Fibroblast of skin of back (primary cell): ENCODE results near the gene TDP2. TPM values are rescaled to one million over a fixed set of nuclear protein-coding genes. Genes with fewer than 3 reads are reported as not detected.

ENCODE experiments used
- DNase-seq: peaks from one replicate; pipeline ENCODE4 v3.0.0-alpha.2; 2013
- polyA plus RNA-seq, 2 experiments: library from polyadenylated mRNA; unstranded; fragments of 120-200 nt; gene quantifications; one replicate each; pipeline ENCODE4 v1.2.1, GENCODE V29; 2013; ENCODE audit not compliant: insufficient read length in 2 of 2

The TDP2 gene, protein sequence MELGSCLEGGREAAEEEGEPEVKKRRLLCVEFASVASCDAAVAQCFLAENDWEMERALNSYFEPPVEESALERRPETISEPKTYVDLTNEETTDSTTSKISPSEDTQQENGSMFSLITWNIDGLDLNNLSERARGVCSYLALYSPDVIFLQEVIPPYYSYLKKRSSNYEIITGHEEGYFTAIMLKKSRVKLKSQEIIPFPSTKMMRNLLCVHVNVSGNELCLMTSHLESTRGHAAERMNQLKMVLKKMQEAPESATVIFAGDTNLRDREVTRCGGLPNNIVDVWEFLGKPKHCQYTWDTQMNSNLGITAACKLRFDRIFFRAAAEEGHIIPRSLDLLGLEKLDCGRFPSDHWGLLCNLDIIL
- polyA plus RNA-seq (2013, experiment 1 of 2; ENCODE audit: insufficient read length): 25.2 TPM
- polyA plus RNA-seq (2013, experiment 2 of 2; ENCODE audit: insufficient read length): 22.6 TPM

DNA sequence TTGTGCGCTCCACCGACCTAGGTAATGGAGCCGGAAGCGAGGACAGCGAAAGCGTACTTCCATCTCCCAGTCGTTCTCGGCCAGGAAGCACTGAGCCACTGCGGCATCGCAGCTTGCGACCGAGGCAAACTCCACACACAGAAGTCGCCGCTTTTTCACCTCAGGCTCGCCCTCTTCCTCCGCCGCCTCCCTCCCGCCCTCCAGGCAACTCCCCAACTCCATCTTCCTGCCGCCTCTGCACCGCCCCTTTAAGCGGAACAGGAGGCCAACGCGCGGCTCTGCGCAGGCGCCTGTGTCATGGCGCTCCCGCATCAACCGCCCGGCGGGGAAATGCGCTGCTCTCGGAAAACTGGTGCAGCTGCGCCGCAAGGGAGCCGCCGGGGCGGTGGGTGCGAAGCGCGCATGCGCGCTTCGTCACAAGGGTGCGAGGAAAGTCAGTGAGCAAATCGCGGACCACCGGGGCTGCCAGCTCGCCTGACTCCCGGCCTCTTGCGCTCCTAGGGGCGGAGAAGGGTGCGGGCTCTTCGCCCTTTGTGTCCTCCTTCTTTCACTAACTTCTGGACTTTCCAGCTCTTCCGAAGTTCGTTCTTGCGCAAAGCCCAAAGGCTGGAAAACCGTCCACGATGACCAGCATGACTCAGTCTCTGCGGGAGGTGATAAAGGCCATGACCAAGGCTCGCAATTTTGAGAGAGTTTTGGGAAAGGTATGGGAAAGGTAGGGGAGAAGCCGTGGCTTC is at the start of gene TDP2, which contains the start of gene ACOT13:
Gene TDP2, minus strand, starts transcription at position 259 of the 737 bp plus-strand sequence. Its CDS starts 37 bp downstream, at position 222.
Gene ACOT13, plus strand, starts transcription at position 437 of the 737 bp plus-strand sequence. Its CDS starts 187 bp downstream, at position 624.
- peak; percentile 97 for DNase-seq

- no peak for DNase-seq
These were observed 44.0 kb upstream of the TDP2 start for GRCh38 chr6:24710519-24711303.

DNA sequence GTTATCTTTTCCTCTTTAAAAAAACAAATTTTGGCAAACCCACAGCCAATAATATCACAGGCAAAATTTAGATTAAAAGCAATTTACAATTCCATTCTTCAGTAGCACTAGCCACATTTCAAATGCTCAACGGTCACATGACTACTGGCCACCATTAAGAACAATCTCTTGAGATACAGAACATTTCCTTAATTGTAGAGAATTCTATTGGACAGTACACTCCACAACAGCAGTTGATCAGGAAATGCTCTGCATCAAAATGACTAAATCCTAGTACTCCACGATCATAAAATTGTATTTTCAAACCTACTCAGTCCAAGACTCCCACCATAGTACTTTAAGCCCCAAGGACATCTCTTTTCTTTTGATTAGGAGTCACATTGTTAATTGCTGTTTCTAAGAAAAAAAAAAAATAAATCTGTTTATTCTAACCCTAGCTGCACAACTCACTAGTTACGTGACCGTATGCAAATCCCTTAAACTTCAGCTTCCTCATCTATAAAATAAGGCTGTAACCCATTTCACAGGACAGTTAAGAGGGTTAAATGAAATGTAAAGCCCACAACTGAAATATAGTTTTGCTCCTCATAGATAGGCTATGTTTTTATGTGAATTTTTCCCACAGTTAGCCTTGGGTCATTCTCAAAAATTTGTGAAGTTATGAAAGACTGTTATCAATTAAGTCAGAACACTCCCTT is 42.5 kb upstream of the TDP2 start:
- no peak for DNase-seq

- DNase-seq: no peak
These were observed 41.9 kb upstream of the TDP2 start for GRCh38 chr6:24708612-24709011.

DNA sequence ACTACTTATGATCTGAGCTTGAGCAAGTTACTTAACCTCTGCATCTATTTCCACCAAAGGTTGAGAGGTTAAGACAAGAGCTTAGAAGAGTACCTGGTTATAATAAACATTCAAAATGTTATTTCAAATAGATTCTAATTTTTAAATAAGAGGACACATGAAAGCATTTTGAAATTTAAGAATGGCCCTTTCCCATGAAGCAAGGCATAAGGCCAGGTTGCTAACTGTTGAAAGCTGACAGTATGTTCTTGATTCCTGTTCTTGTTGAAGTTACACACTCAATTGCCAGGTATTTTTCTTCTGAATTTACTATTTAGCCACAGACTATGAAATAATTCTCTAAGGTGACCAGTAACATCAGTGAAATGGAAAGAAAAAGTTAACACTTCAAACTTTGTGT is 37.8 kb upstream of the TDP2 start:
- no peak for DNase-seq

- DNase-seq: no peak
These were observed 36.1 kb upstream of the TDP2 start for GRCh38 chr6:24702720-24703282.

- DNase-seq: no peak
These were observed 33.0 kb upstream of the TDP2 start for GRCh38 chr6:24699521-24700359.

DNA sequence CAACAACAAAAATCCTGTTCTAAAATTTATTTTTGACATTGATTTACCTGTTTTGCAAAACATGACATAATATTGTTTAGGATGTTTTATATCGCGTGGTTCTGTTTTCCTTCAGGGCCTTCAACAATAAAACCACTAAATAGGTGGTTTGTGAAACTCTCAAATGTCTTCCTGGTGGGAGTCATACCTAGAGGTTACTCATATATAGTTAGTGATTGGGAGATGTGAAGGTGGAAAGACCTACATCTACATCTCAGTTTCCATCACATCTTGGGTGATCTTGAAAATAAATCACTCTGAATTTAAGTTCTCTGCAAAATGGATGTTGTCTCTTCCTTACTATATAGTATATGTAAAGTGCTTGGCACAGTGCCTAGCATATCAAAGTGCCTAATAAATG is 29.4 kb upstream of the TDP2 start:
- no peak for DNase-seq

GRCh38 chr6:24695635-24696034 is 28.9 kb upstream of the TDP2 start:
- peak; percentile 43 for DNase-seq

DNA sequence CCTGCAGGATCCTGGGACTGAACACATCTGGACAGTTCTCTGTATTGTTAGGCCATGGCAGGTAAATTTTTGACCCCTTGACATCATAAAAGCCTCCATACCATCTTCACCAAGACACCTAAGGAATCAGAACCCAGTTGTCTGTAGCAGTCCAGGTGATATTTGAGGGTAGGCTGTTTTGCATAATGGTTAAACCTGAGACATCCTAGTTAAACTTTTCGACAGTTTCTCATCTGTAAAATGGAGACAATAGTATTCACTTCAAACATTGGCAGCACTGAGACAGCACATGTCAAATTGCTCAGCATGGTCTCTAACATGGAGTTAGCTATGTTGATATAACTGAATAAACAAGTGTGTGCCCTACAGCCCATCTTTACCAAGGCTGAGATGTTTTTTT is 27.5 kb upstream of the TDP2 start:
- DNase-seq: no peak

DNA sequence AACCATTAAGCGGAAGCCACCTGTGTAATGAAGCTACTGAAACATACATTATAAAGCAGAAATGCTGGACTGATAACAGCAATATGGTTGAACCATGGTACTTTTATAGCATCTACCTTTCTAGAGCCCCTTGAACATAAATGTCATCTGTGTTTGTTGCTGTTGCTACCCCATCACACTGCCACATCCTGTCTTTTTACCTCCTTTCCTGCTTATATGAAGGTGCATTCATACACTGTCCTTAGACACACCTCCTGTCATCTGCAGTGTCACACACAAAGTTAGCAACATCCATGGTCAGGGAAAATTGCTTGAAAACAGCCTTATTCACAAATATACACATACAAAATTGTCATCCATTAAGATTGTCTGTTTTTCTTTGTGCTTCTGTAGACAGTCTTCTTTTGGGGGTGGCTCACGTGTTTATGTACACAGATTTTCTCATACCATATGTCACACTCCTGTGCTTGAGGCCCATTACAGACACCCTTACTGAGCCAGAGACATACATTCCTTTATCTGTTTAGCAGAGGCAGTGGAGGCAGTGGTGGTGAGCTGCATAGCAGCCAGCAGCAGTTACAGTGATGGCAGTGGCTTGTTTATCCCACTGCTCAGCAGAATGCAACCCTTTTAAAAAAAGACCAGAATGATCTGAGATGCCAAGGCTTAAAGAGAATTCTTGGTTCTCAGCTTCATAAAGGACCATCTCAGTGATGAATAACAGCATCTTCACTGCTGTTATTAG is 26.3 kb upstream of the TDP2 start:
- DNase-seq: no peak

- no peak for DNase-seq
These were observed 25.7 kb upstream of the TDP2 start for GRCh38 chr6:24692415-24692814.

- no peak for DNase-seq
These were observed 25.3 kb upstream of the TDP2 start for GRCh38 chr6:24692003-24692402.

DNA sequence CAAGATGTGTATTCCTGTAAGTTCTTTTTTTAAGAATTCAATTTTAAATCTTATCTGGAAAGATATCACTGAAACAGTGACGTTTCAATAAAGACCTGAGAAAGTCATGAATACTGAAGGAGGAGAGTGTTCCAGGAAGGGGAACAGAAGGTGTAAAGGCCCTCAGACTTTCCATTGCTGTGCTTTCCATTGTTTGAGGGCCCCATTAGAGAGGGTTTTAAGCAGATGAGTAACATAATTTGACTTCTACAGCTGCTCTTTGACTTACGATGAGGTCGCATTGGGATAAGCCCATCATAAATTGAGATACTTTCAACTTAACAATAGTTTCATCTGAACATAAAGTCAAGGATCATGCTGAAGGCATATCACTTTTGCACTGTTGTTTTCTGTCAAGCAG is 24.9 kb upstream of the TDP2 start:
- no peak for DNase-seq

GRCh38 chr6:24690593-24690992 is 23.9 kb upstream of the TDP2 start:
- DNase-seq: no peak

GRCh38 chr6:24689964-24690363 is 23.3 kb upstream of the TDP2 start:
- peak; percentile 67 for DNase-seq

DNA sequence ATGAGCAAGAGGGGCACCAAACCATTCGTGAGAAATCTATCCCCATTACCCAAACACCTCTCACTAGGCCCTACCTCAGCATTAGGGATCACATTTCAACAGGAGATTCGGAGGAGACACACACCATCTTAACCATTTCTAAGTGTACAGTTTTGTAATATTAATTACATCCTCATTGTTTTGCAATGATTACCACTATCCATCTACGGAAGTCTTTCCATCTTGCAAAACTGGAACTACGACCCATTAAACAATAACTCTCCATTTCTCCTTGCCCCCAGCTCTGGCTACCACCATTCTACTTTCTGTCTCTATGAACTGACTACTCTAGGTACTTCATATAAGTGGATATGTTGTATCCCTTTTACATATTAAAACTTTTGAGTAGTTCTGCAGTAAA is 20.2 kb upstream of the TDP2 start:
- DNase-seq: no peak

DNA sequence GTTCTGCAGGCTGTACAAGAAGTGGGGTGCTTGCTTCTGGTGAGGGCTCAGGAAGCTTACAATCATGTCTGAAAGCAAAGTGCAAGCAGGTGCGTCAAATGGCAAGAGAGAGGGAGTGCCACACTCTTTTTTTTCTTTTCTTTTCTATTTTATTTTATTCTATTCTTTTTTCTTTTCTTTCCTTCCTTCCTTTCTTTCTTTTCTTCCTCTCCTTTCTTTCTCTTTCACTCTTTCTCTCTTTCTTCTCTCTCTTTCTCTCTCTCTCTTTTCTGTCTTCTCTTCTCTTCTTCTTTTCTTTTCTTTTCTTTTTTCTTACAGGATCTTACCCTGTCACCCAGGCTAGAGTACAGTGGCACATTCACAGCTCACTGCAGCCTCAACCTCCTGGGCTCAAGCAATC is 19.7 kb upstream of the TDP2 start:
- DNase-seq: no peak

- no peak for DNase-seq
These were observed 16.9 kb upstream of the TDP2 start for GRCh38 chr6:24683297-24684296.
